ENCODE measurements around the gene SH3BP5L. TPM values are rescaled to one million over a fixed set of nuclear protein-coding genes. Genes with fewer than 3 reads are reported as not detected.
"Not testable (repeated sequence)": the region's sequence is repeated elsewhere in the genome, so short reads cannot be mapped to it uniquely, and the experiment has no call there.

Gene SH3BP5L
- total and polyA plus RNA-seq, 2 of the 8 experiments (the other 6 are each of a cell fraction or from before 2014, with no cell fraction given) = 20.2 to 28.4 TPM

DNA sequence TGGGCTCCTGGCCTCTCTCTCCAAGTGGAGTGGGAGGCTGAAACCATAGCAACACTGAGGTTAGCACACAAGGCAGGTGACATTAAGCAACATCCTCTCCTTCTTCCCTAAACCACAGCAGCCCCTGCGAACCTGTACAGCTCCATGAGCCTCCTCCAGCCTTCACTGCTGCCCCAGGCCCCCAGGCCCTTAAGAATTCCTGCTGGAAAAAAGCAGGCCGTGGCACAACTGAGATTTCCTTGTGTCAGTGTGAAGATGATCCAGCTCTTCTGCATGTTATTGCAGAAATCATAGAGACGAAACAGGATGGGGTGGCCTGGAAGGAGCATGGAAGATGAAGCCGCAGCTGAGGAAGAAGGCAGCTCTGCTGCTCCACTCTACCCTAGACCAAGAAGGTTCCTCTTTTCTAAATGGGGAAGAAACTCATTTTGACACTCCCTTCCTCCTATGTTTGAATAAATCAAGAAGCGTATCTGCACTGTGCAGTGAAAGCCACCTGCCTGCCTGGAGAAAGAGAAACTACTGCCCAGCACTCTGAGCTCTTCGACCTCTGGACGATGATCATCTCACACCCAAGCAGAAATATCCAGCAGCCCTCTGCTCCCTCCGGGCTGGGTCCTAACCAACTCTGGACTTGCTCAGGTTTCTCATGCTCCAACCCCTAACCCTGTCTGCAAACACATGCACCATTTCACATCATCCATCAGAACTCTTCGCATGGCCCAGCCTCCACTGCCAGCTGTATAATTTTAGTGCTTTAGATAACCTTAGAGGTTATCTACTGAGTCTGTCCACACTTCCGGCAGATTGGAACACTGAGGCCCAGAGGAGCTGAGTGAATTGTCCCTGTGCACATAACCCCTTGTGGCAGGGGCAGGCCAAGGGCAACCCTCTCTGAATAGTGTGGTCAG is 20.7 kb downstream of the SH3BP5L start (continued):
- TF ChIP-seq, protein P1, sequence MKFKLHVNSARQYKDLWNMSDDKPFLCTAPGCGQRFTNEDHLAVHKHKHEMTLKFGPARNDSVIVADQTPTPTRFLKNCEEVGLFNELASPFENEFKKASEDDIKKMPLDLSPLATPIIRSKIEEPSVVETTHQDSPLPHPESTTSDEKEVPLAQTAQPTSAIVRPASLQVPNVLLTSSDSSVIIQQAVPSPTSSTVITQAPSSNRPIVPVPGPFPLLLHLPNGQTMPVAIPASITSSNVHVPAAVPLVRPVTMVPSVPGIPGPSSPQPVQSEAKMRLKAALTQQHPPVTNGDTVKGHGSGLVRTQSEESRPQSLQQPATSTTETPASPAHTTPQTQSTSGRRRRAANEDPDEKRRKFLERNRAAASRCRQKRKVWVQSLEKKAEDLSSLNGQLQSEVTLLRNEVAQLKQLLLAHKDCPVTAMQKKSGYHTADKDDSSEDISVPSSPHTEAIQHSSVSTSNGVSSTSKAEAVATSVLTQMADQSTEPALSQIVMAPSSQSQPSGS (IDR thresholded peaks at IDR 0.05; ENCODE audit: low read length) = no peak
- TF ChIP-seq SAP30 (IDR thresholded peaks at IDR 0.05; ENCODE audit: insufficient read depth, insufficient replicate concordance, low read length) (no peak), PHF8 (conservative IDR thresholded peaks at IDR 0.05; ENCODE audit: low read depth, low read length) (no peak), SRF (IDR thresholded peaks at IDR 0.05; ENCODE audit: low read depth, low read length) (no peak), MAFK (IDR thresholded peaks at IDR 0.05; ENCODE audit: low read depth, low read length) (no peak), SP4 (IDR thresholded peaks at IDR 0.05; ENCODE audit: low read length) (no peak), JUND (IDR thresholded peaks at IDR 0.05; ENCODE audit: low read length) (no peak), TBP (IDR thresholded peaks at IDR 0.05; ENCODE audit: low read depth, low read length) (no peak)

DNA sequence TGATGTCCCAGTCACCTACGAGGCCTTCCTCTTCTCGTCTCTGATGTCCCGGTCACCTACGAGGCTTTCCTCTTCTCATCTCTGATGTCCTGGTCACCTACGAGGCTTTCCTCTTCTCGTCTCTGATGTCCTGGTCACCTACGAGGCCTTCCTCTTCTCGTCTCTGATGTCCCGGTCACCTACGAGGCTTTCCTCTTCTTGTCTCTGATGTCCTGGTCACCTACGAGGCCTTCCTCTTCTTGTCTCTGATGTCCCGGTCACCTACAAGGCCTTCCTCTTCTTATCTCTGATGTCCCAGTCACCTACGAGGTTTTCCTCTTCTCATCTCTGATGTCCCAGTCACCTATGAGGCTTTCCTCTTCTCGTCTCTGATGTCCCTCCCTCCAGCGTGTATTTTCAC is 22.2 kb downstream of the SH3BP5L start:
- WGBS, 2 experiments (ENCODE audit: extremely low coverage in 1 of 2, insufficient coverage in 1 of 2, insufficient read length in 1 of 2, insufficient replicate concordance in 2 of 2, low coverage in 1 of 2, low lambda C conversion rate in 2 of 2, missing lambda C conversion rate in 1 of 2) = 86% methylated on average over 14 of the region's 15 CpGs; no CpG with 5 or more reads in 1 of the 2 experiments
- POLR2A ChIA-PET (ENCODE audit: partially characterized antibody); H3K4me2 ChIP-seq (ENCODE audit: insufficient read depth in 1 of 2, low read depth in 2 of 2, low read length in 2 of 2): not testable (repeated sequence)

More for the DNA sequence above, 22.2 kb downstream of the SH3BP5L start:
- H3K18ac ChIP-seq (ENCODE audit: extremely low read depth, low read length); H4K20me1 ChIP-seq (replicated peaks in 1 of 2; ENCODE audit: control insufficient read depth in 1 of 2, insufficient read depth in 2 of 2, low read length in 2 of 2); H4K91ac ChIP-seq (replicated peaks; ENCODE audit: insufficient read length, low read length); H2BK20ac ChIP-seq (ENCODE audit: low read length); H4K5ac ChIP-seq (ENCODE audit: insufficient read length, low read depth, low read length); H3K79me2 ChIP-seq (ENCODE audit: control insufficient read depth in 1 of 2, insufficient read depth in 2 of 2, low read length in 2 of 2); H3K4me1 ChIP-seq (replicated peaks in 1 of 4; ENCODE audit: control insufficient read depth in 3 of 4, insufficient read depth in 4 of 4, low read length in 3 of 4); H3K23ac ChIP-seq (ENCODE audit: insufficient read length); H4K8ac ChIP-seq (ENCODE audit: extremely low read depth, insufficient read depth, low read length); H3K9ac ChIP-seq (replicated peaks in 1 of 4; ENCODE audit: extremely low read depth in 1 of 4, low read depth in 3 of 4, low read length in 3 of 4); H2BK15ac ChIP-seq (ENCODE audit: low read length); CTCF ChIA-PET (ENCODE audit: partially characterized antibody); H2BK12ac ChIP-seq (ENCODE audit: low read depth, low read length); DNase-seq (ENCODE audit: low read depth in 1 of 2, low spot score in 2 of 2); H2AFZ ChIP-seq (ENCODE audit: low read length); H2BK5ac ChIP-seq (ENCODE audit: low read depth, low read length); H2AK5ac ChIP-seq (ENCODE audit: low read depth, low read length); H2BK120ac ChIP-seq (replicated peaks; ENCODE audit: low read depth, low read length); H3K36me3 ChIP-seq (ENCODE audit: control insufficient read depth in 2 of 4, insufficient read depth in 4 of 4, low read length in 3 of 4); H3K27ac ChIP-seq (ENCODE audit: low read depth, low read length); H3K79me1 ChIP-seq (ENCODE audit: low read depth, low read length); H3K4ac ChIP-seq (replicated peaks; ENCODE audit: insufficient read length, low read depth, low read length); H3K27me3 ChIP-seq (replicated peaks in 1 of 4; ENCODE audit: control insufficient read depth in 3 of 4, extremely low read depth in 1 of 4, insufficient read depth in 3 of 4, low read length in 3 of 4); H3K56ac ChIP-seq (replicated peaks; ENCODE audit: insufficient read length, low read depth, low read length); H3K14ac ChIP-seq (ENCODE audit: insufficient read length); FAIRE-seq; H3K23me2 ChIP-seq (ENCODE audit: low read depth, low read length); H3K4me3 ChIP-seq (ENCODE audit: extremely low read depth in 1 of 4, insufficient read depth in 2 of 4, low read depth in 3 of 4, low read length in 4 of 4): not testable (repeated sequence)
- H3K9me3 ChIP-seq (ENCODE audit: insufficient read depth in 2 of 2, low read depth in 1 of 2, low read length in 1 of 2) = peaks cover 33 to 57% of the 10 kb centered on the region in 2 experiments

Data from H1 (cell line).